ENCODE data around the gene ZSCAN18.

Gene ZSCAN18

GRCh38 chr19:58097349-58097748, 682 bp downstream of the ZSCAN18 start:
- Histone ChIP-seq H3K4me2 (ENCODE audit: low read depth, low read length, poor library complexity, severe bottlenecking) (peak overlapping the region; percentile 88), H3K36me3 (ENCODE audit: insufficient read depth, low read length) (no peaks in the 10 kb centered on the region), H3K79me2 (ENCODE audit: insufficient read depth, low read length) (peaks cover 7% of the 10 kb centered on the region; the same call in 1 of the 2 replicates), H3K4me1 (ENCODE audit: insufficient read depth, low read length, poor library complexity, severe bottlenecking) (peaks cover 12% of the 10 kb centered on the region), H3K4me3 (ENCODE audit: low read length, poor library complexity, severe bottlenecking) (peak overlapping the region; percentile 91), H3K27me3 (ENCODE audit: insufficient read depth, low read length, poor library complexity, severe bottlenecking) (no peaks in the 10 kb centered on the region), H2AFZ (ENCODE audit: low read length) (no peak overlapping the region), H4K20me1 (ENCODE audit: insufficient read depth, low read length, poor library complexity, severe bottlenecking) (no peaks in the 10 kb centered on the region), H3K9me3 (ENCODE audit: insufficient read depth, low read depth, low read length) (peaks cover 6% of the 10 kb centered on the region; the same call in 1 of the 2 replicates), H3F3A (ENCODE audit: low read depth) (no peaks in the 10 kb centered on the region), H3K9ac (ENCODE audit: low read depth, low read length, poor library complexity, severe bottlenecking) (peak overlapping the region; percentile 91), H3K9me2 (replicated peaks; ENCODE audit: low read depth, low read length) (no peaks in the 10 kb centered on the region)
- TF ChIP-seq EZH2phosphoT487 (IDR thresholded peaks at IDR 0.05; ENCODE audit: borderline replicate concordance) (no peak), CTCF (conservative IDR thresholded peaks at IDR 0.05; ENCODE audit: low read length) (no peak)

- H3K36me3 ChIP-seq (ENCODE audit: insufficient read depth, low read length), result no peaks in the 10 kb centered on the region
- no peaks in the 10 kb centered on the region for H3K27me3 ChIP-seq (ENCODE audit: insufficient read depth, low read length, poor library complexity, severe bottlenecking)
- H3K4me1 ChIP-seq (ENCODE audit: insufficient read depth, low read length, poor library complexity, severe bottlenecking), result peaks cover 12% of the 10 kb centered on the region
- H2AFZ ChIP-seq (ENCODE audit: low read length), result no peak overlapping the region
- H3K9ac ChIP-seq (ENCODE audit: low read depth, low read length, poor library complexity, severe bottlenecking), result peak overlapping the region; percentile 91
- peaks cover 4% of the 10 kb centered on the region; the same call in 1 of the 2 replicates for H3K9me3 ChIP-seq (ENCODE audit: insufficient read depth, low read depth, low read length)
- peaks cover 7% of the 10 kb centered on the region; the same call in 1 of the 2 replicates for H3K79me2 ChIP-seq (ENCODE audit: insufficient read depth, low read length)
- TF ChIP-seq CTCF (conservative IDR thresholded peaks at IDR 0.05; ENCODE audit: low read length) (no peak), EZH2phosphoT487 (IDR thresholded peaks at IDR 0.05; ENCODE audit: borderline replicate concordance) (no peak)
- peak overlapping the region; percentile 91 for H3K4me3 ChIP-seq (ENCODE audit: low read length, poor library complexity, severe bottlenecking)
- H4K20me1 ChIP-seq (ENCODE audit: insufficient read depth, low read length, poor library complexity, severe bottlenecking), result no peaks in the 10 kb centered on the region
- H3K9me2 ChIP-seq (replicated peaks; ENCODE audit: low read depth, low read length), result no peaks in the 10 kb centered on the region
- peak overlapping the region; percentile 88 for H3K4me2 ChIP-seq (ENCODE audit: low read depth, low read length, poor library complexity, severe bottlenecking)
- no peaks in the 10 kb centered on the region for H3F3A ChIP-seq (ENCODE audit: low read depth)
These were observed 1.1 kb downstream of the ZSCAN18 start for GRCh38 chr19:58096884-58097283.

- Histone ChIP-seq H3K9me3 (ENCODE audit: insufficient read depth, low read depth, low read length) (no peaks in the 10 kb centered on the region; the same call in 1 of the 2 replicates), H3K4me1 (ENCODE audit: insufficient read depth, low read length, poor library complexity, severe bottlenecking) (peaks cover 12% of the 10 kb centered on the region), H3K9me2 (replicated peaks; ENCODE audit: low read depth, low read length) (no peaks in the 10 kb centered on the region), H3F3A (ENCODE audit: low read depth) (no peaks in the 10 kb centered on the region), H3K36me3 (ENCODE audit: insufficient read depth, low read length) (no peaks in the 10 kb centered on the region), H3K4me2 (ENCODE audit: low read depth, low read length, poor library complexity, severe bottlenecking) (no peak overlapping the region), H3K4me3 (ENCODE audit: low read length, poor library complexity, severe bottlenecking) (no peak overlapping the region), H3K9ac (ENCODE audit: low read depth, low read length, poor library complexity, severe bottlenecking) (no peak overlapping the region), H3K79me2 (ENCODE audit: insufficient read depth, low read length) (peaks cover 7% of the 10 kb centered on the region; the same call in 1 of the 2 replicates), H4K20me1 (ENCODE audit: insufficient read depth, low read length, poor library complexity, severe bottlenecking) (no peaks in the 10 kb centered on the region), H3K27me3 (ENCODE audit: insufficient read depth, low read length, poor library complexity, severe bottlenecking) (no peaks in the 10 kb centered on the region), H2AFZ (ENCODE audit: low read length) (no peak overlapping the region)
- TF ChIP-seq EZH2phosphoT487 (IDR thresholded peaks at IDR 0.05; ENCODE audit: borderline replicate concordance) (no peak), CTCF (conservative IDR thresholded peaks at IDR 0.05; ENCODE audit: low read length) (no peak)
These were observed 2.7 kb downstream of the ZSCAN18 start for GRCh38 chr19:58095328-58095727.
